ENCODE results near the gene UGT1A9. TPM values are rescaled to one million over a fixed set of nuclear protein-coding genes. Genes with fewer than 3 reads are reported as not detected.

Gene UGT1A9
- total RNA-seq, 1 donor from 2014 or later, result not detected

DNA sequence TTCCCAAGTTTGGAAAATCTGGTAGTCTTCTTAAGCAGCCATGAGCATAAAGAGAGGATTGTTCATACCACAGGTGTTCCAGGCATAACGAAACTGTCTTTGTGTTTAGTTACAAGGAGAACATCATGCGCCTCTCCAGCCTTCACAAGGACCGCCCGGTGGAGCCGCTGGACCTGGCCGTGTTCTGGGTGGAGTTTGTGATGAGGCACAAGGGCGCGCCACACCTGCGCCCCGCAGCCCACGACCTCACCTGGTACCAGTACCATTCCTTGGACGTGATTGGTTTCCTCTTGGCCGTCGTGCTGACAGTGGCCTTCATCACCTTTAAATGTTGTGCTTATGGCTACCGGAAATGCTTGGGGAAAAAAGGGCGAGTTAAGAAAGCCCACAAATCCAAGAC is 100.5 kb downstream of the UGT1A9 start:
- Mint-ChIP-seq H3K4me3 (ENCODE audit: unreplicated experiment) (no peak overlapping the region), H3K27ac (ENCODE audit: unreplicated experiment) (no peak overlapping the region), H3K4me1 (ENCODE audit: low read depth, unreplicated experiment) (no peaks in the 10 kb centered on the region), H3K36me3 (ENCODE audit: unreplicated experiment) (peaks cover 12% of the 10 kb centered on the region), H3K9me3 (ENCODE audit: unreplicated experiment) (no peaks in the 10 kb centered on the region), H3K27me3 (ENCODE audit: unreplicated experiment) (no peaks in the 10 kb centered on the region)
- TF ChIP-seq, protein P1, sequence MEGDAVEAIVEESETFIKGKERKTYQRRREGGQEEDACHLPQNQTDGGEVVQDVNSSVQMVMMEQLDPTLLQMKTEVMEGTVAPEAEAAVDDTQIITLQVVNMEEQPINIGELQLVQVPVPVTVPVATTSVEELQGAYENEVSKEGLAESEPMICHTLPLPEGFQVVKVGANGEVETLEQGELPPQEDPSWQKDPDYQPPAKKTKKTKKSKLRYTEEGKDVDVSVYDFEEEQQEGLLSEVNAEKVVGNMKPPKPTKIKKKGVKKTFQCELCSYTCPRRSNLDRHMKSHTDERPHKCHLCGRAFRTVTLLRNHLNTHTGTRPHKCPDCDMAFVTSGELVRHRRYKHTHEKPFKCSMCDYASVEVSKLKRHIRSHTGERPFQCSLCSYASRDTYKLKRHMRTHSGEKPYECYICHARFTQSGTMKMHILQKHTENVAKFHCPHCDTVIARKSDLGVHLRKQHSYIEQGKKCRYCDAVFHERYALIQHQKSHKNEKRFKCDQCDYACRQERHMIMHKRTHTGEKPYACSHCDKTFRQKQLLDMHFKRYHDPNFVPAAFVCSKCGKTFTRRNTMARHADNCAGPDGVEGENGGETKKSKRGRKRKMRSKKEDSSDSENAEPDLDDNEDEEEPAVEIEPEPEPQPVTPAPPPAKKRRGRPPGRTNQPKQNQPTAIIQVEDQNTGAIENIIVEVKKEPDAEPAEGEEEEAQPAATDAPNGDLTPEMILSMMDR (IDR thresholded peaks at IDR 0.05; ENCODE audit: partially characterized antibody, unreplicated experiment), result no peak
- no peak for DNase-seq

DNA sequence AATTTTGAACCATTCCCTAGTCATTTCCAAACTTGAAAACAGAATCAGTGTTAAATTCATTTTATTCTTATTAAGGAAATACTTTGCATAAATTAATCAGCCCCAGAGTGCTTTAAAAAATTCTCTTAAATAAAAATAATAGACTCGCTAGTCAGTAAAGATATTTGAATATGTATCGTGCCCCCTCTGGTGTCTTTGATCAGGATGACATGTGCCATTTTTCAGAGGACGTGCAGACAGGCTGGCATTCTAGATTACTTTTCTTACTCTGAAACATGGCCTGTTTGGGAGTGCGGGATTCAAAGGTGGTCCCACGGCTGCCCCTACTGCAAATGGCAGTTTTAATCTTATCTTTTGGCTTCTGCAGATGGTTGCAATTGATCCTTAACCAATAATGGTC is 100.9 kb downstream of the UGT1A9 start:
- DNase-seq, result no peak
- no peak overlapping the region for H3K4me3 Mint-ChIP-seq (ENCODE audit: unreplicated experiment)
- no peaks in the 10 kb centered on the region for H3K27me3 Mint-ChIP-seq (ENCODE audit: unreplicated experiment)
- no peaks in the 10 kb centered on the region for H3K9me3 Mint-ChIP-seq (ENCODE audit: unreplicated experiment)
- peaks cover 12% of the 10 kb centered on the region for H3K36me3 Mint-ChIP-seq (ENCODE audit: unreplicated experiment)
- TF ChIP-seq, protein P1 (IDR thresholded peaks at IDR 0.05; ENCODE audit: partially characterized antibody, unreplicated experiment), result no peak
- no peak overlapping the region for H3K27ac Mint-ChIP-seq (ENCODE audit: unreplicated experiment)
- no peaks in the 10 kb centered on the region for H3K4me1 Mint-ChIP-seq (ENCODE audit: low read depth, unreplicated experiment)

GRCh38 chr2:233773854-233774253 is 102.2 kb downstream of the UGT1A9 start:
- Mint-ChIP-seq H3K4me1 (ENCODE audit: low read depth, unreplicated experiment) (no peaks in the 10 kb centered on the region), H3K9me3 (ENCODE audit: unreplicated experiment) (no peaks in the 10 kb centered on the region), H3K27me3 (ENCODE audit: unreplicated experiment) (peaks cover 1% of the 10 kb centered on the region), H3K27ac (ENCODE audit: unreplicated experiment) (no peak overlapping the region), H3K4me3 (ENCODE audit: unreplicated experiment) (no peak overlapping the region), H3K36me3 (ENCODE audit: unreplicated experiment) (peaks cover 17% of the 10 kb centered on the region)
- DNase-seq, result no peak
- TF ChIP-seq, protein P1 (IDR thresholded peaks at IDR 0.05; ENCODE audit: partially characterized antibody, unreplicated experiment), result no peak

DNA sequence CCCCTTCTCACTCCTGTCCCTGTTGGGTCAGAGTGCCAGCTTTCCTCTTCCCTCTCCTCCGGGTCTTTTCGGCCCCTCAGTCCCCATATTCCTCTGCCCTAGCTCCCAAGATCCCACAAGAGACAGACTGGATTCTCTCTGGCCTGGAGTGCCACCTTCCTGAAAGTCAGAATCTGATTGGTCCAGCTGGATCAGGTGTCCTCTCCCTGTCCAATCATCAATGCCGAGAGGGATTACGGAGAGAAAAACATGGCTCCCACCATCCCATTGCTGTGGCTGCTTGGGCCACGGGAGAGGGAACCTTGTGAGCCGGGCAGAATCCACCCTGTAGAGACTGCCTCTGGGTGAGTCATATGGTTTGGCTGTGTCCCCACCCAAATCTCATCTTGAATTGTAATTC is 103.7 kb downstream of the UGT1A9 start:
- DNase-seq, result no peak
- H3K9me3 Mint-ChIP-seq (ENCODE audit: unreplicated experiment), result no peaks in the 10 kb centered on the region
- H3K4me3 Mint-ChIP-seq (ENCODE audit: unreplicated experiment), result no peak overlapping the region
- no peaks in the 10 kb centered on the region for H3K4me1 Mint-ChIP-seq (ENCODE audit: low read depth, unreplicated experiment)
- TF ChIP-seq, protein P1 (IDR thresholded peaks at IDR 0.05; ENCODE audit: partially characterized antibody, unreplicated experiment), result no peak
- peaks cover 17% of the 10 kb centered on the region for H3K36me3 Mint-ChIP-seq (ENCODE audit: unreplicated experiment)
- H3K27ac Mint-ChIP-seq (ENCODE audit: unreplicated experiment), result no peak overlapping the region
- H3K27me3 Mint-ChIP-seq (ENCODE audit: unreplicated experiment), result peaks cover 1% of the 10 kb centered on the region

- Mint-ChIP-seq H3K27ac (ENCODE audit: unreplicated experiment) (no peak within 1 kb of the TSS), H3K27me3 (ENCODE audit: unreplicated experiment) (peaks cover 1% of the 10 kb centered on the region)
These were observed 106.3 kb downstream of the UGT1A9 start, which contains the start of gene MROH2A for GRCh38 chr2:233778030-233778429. TSS of gene MROH2A (plus strand) at chr2:233778330. CDS start at chr2:233779359, 1,029 bp downstream.

More at GRCh38 chr2:233778030-233778429, 106.3 kb downstream of the UGT1A9 start, which contains the start of gene MROH2A:
- Mint-ChIP-seq H3K4me3 (ENCODE audit: unreplicated experiment) (no peak within 1 kb of the TSS), H3K9me3 (ENCODE audit: unreplicated experiment) (no peaks in the 10 kb centered on the region), H3K36me3 (ENCODE audit: unreplicated experiment) (peaks cover 17% of the 10 kb centered on the region), H3K4me1 (ENCODE audit: low read depth, unreplicated experiment) (no peaks in the 10 kb centered on the region)
- DNase-seq, result no peak
- TF ChIP-seq, protein P1 (IDR thresholded peaks at IDR 0.05; ENCODE audit: partially characterized antibody, unreplicated experiment), result no peak

Data from glutamatergic neuron (in vitro differentiated cells).